Ishikawa (cell line): Measurements from ENCODE around the gene SYNDIG1L.

Experiments
- CREB1 ChIP-seq: IDR thresholded peaks from 2 replicates; pipeline ENCODE4 v1.6.1; 2012; ENCODE audit warnings: low read depth
- EGR1 ChIP-seq: IDR thresholded peaks from 2 replicates; pipeline ENCODE4 v1.6.1; 2012
- EP300 ChIP-seq: IDR thresholded peaks from 2 replicates; pipeline ENCODE4 v1.6.1; 2012; ENCODE audit warnings: borderline replicate concordance
- FOXM1 ChIP-seq: IDR thresholded peaks from 2 replicates; pipeline ENCODE4 v1.6.1; 2012; ENCODE audit warnings: low read depth, borderline replicate concordance
- RAD21 ChIP-seq: IDR thresholded peaks from 2 replicates; pipeline ENCODE4 v1.6.1; 2012; ENCODE audit warnings: low read depth
- TAF1 ChIP-seq: IDR thresholded peaks from 2 replicates; pipeline ENCODE4 v1.6.1; 2012; ENCODE audit warnings: low read depth, mild to moderate bottlenecking
- TCF12 ChIP-seq: IDR thresholded peaks from 2 replicates; pipeline ENCODE4 v1.6.1; 2012; ENCODE audit warnings: low read depth
- USF1 ChIP-seq: IDR thresholded peaks from 2 replicates; pipeline ENCODE4 v1.6.1; 2012
- YY1 ChIP-seq: IDR thresholded peaks from 2 replicates; pipeline ENCODE4 v1.6.1; 2012; ENCODE audit warnings: low read depth
- ZBTB7A ChIP-seq: IDR thresholded peaks from 2 replicates; pipeline ENCODE4 v1.6.1; 2012; ENCODE audit warnings: low read depth
- TF ChIP-seq, protein P1 (sequence below): IDR thresholded peaks from 2 replicates; pipeline ENCODE4 v1.6.1; 2012; ENCODE audit warnings: low read depth, mild to moderate bottlenecking
- TF ChIP-seq, protein P2 (sequence below): IDR thresholded peaks from 2 replicates; pipeline ENCODE4 v1.6.1; 2012

- no peak for TF ChIP-seq TAF1
- TF ChIP-seq EP300: no peak
- TF ChIP-seq RAD21: no peak
- TF ChIP-seq, protein P1, sequence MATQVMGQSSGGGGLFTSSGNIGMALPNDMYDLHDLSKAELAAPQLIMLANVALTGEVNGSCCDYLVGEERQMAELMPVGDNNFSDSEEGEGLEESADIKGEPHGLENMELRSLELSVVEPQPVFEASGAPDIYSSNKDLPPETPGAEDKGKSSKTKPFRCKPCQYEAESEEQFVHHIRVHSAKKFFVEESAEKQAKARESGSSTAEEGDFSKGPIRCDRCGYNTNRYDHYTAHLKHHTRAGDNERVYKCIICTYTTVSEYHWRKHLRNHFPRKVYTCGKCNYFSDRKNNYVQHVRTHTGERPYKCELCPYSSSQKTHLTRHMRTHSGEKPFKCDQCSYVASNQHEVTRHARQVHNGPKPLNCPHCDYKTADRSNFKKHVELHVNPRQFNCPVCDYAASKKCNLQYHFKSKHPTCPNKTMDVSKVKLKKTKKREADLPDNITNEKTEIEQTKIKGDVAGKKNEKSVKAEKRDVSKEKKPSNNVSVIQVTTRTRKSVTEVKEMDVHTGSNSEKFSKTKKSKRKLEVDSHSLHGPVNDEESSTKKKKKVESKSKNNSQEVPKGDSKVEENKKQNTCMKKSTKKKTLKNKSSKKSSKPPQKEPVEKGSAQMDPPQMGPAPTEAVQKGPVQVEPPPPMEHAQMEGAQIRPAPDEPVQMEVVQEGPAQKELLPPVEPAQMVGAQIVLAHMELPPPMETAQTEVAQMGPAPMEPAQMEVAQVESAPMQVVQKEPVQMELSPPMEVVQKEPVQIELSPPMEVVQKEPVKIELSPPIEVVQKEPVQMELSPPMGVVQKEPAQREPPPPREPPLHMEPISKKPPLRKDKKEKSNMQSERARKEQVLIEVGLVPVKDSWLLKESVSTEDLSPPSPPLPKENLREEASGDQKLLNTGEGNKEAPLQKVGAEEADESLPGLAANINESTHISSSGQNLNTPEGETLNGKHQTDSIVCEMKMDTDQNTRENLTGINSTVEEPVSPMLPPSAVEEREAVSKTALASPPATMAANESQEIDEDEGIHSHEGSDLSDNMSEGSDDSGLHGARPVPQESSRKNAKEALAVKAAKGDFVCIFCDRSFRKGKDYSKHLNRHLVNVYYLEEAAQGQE: no peak
- TF ChIP-seq CREB1: no peak
- TF ChIP-seq YY1: no peak
- TF ChIP-seq TCF12: no peak
- no peak for TF ChIP-seq ZBTB7A
- TF ChIP-seq FOXM1: no peak
- TF ChIP-seq, protein P2, sequence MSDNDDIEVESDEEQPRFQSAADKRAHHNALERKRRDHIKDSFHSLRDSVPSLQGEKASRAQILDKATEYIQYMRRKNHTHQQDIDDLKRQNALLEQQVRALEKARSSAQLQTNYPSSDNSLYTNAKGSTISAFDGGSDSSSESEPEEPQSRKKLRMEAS: no peak
- no peak for TF ChIP-seq USF1
- TF ChIP-seq EGR1: no peak
Observed at GRCh38 chr14:74463697-74464096, 37.7 kb upstream of the SYNDIG1L start.
